Endodermal cell (in vitro differentiated cells): ENCODE measurements around the gene SERPINA12. TPM values are rescaled to one million over a fixed set of nuclear protein-coding genes. Genes with fewer than 3 reads are reported as not detected.
A peak's percentile ranks its signal among the peaks of the same experiment; 100 is the strongest.

Experiments used
- DNase-seq: peaks from one replicate; pipeline ENCODE4 v3.0.0-alpha.2; 2017
- H3K27ac ChIP-seq: 2 replicates; pipeline ENCODE4 v1.5.1; 2013; ENCODE audit warnings: mild to moderate bottlenecking, low read depth, low read length, moderate library complexity
- H3K27me3 ChIP-seq: 2 replicates; pipeline ENCODE4 v1.6.1; 2013; ENCODE audit warnings: mild to moderate bottlenecking, low read length, moderate library complexity; ENCODE audit not compliant: insufficient read depth, control insufficient read depth, poor library complexity, severe bottlenecking
- H3K36me3 ChIP-seq: 2 replicates; pipeline ENCODE4 v1.7.0; 2013; ENCODE audit warnings: mild to moderate bottlenecking, low read length, moderate library complexity; ENCODE audit not compliant: control insufficient read depth, insufficient read depth
- H3K4me1 ChIP-seq: one replicate; pipeline ENCODE4 v1.7.0; 2013; ENCODE audit warnings: low read length; ENCODE audit not compliant: control insufficient read depth, insufficient read depth
- H3K4me3 ChIP-seq: 2 replicates; pipeline ENCODE4 v1.5.1; 2013; ENCODE audit warnings: mild to moderate bottlenecking, low read length, moderate library complexity
- H3K9ac ChIP-seq: 2 replicates; pipeline ENCODE4 v1.6.1; 2013; ENCODE audit warnings: mild to moderate bottlenecking, low read length, moderate library complexity; ENCODE audit not compliant: poor library complexity, severe bottlenecking; ENCODE audit errors: extremely low read depth
- H3K9me3 ChIP-seq: 2 replicates; pipeline ENCODE4 v1.6.1; 2013; ENCODE audit warnings: mild to moderate bottlenecking, low read length, moderate library complexity; ENCODE audit not compliant: control insufficient read depth
- H3K27ac Mint-ChIP-seq: 2 replicates; pipeline ENCODE4 v1.8.0; 2020; ENCODE audit warnings: mixed read lengths
- H3K27me3 Mint-ChIP-seq: 2 replicates; pipeline ENCODE4 v1.8.0; 2021; ENCODE audit warnings: mild to moderate bottlenecking, mixed read lengths; ENCODE audit not compliant: insufficient read depth
- H3K36me3 Mint-ChIP-seq: 2 replicates; pipeline ENCODE4 v1.8.0; 2020; ENCODE audit warnings: low read depth, mixed read lengths
- H3K4me1 Mint-ChIP-seq: 2 replicates; pipeline ENCODE4 v1.8.0; 2020; ENCODE audit warnings: mixed read lengths
- H3K4me3 Mint-ChIP-seq: 2 replicates; pipeline ENCODE4 v1.8.0; 2020; ENCODE audit warnings: mild to moderate bottlenecking, moderate library complexity, mixed read lengths
- H3K9me3 Mint-ChIP-seq: 2 replicates; pipeline ENCODE4 v1.8.0; 2020; ENCODE audit warnings: mild to moderate bottlenecking, mixed read lengths
- WGBS, 2 experiments: methylation state at CpG; one replicate each; pipeline versions ENCODE4 v1.1.5 to v1.1.7; 2013; ENCODE audit warnings: missing lambda C conversion rate in 2 of 2, mixed read lengths in 1 of 2; ENCODE audit not compliant: insufficient coverage in 1 of 2, insufficient read length in 1 of 2; 5-methylcytosine and 5-hydroxymethylcytosine counted together
- total RNA-seq, 2 donors: library from RNA; stranded (reverse); fragmentation: NEBNext Ultra II Directional in 1 of 2; extraction: Animal tissue kit (Norgen Biotek cat#: 25700) in 1 of 2; gene quantifications; 2 replicates in 1 of 2; 3 replicates in 1 of 2; pipeline ENCODE4 v1.2.1, GENCODE V29; 2021
- TF ChIP-seq, protein P1 (sequence below): fragments of 200-600 bp; sonication (generic); conservative IDR thresholded peaks from 2 replicates; pipeline ENCODE4 v1.5.0; 2021; ENCODE audit warnings: antibody characterized with exemption, mild to moderate bottlenecking

SERPINA12 gene
- total RNA-seq, 2 donors from 2014 or later = not detected

- WGBS, 2 experiments = 78 to 90% methylated on average over 2 of the region's 2 CpGs
- H3K4me3 Mint-ChIP-seq = no peak overlapping the region
- H3K4me1 ChIP-seq = peaks cover 3% of the 10 kb centered on the region
These were observed 27.6 kb upstream of the SERPINA12 start for GRCh38 chr14:94536836-94537235.

GRCh38 chr14:94535506-94535905 lies 26.2 kb upstream of the SERPINA12 start:
- Histone ChIP-seq H3K4me3 (no peak overlapping the region), H3K27ac (no peak overlapping the region), H3K9ac (no peak overlapping the region), H3K27me3 (peaks cover 5% of the 10 kb centered on the region), H3K4me1 (no peaks in the 10 kb centered on the region), H3K36me3 (no peaks in the 10 kb centered on the region), H3K9me3 (peaks cover 5% of the 10 kb centered on the region)
- no peak overlapping the region for H3K27ac Mint-ChIP-seq
- H3K4me3 Mint-ChIP-seq = no peak overlapping the region
- DNase-seq = peak; percentile 3
- WGBS, 2 experiments = 87 to 100% methylated on average over 3 of the region's 3 CpGs
- H3K4me1 Mint-ChIP-seq = peaks cover 5% of the 10 kb centered on the region
- TF ChIP-seq, protein P1, sequence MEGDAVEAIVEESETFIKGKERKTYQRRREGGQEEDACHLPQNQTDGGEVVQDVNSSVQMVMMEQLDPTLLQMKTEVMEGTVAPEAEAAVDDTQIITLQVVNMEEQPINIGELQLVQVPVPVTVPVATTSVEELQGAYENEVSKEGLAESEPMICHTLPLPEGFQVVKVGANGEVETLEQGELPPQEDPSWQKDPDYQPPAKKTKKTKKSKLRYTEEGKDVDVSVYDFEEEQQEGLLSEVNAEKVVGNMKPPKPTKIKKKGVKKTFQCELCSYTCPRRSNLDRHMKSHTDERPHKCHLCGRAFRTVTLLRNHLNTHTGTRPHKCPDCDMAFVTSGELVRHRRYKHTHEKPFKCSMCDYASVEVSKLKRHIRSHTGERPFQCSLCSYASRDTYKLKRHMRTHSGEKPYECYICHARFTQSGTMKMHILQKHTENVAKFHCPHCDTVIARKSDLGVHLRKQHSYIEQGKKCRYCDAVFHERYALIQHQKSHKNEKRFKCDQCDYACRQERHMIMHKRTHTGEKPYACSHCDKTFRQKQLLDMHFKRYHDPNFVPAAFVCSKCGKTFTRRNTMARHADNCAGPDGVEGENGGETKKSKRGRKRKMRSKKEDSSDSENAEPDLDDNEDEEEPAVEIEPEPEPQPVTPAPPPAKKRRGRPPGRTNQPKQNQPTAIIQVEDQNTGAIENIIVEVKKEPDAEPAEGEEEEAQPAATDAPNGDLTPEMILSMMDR = no peak
- H3K36me3 Mint-ChIP-seq = no peaks in the 10 kb centered on the region
- no peaks in the 10 kb centered on the region for H3K9me3 Mint-ChIP-seq
- H3K27me3 Mint-ChIP-seq = peaks cover 13% of the 10 kb centered on the region

More at GRCh38 chr14:94536836-94537235, 27.6 kb upstream of the SERPINA12 start:
- Mint-ChIP-seq H3K27me3 (peaks cover 13% of the 10 kb centered on the region), H3K36me3 (no peaks in the 10 kb centered on the region), H3K4me1 (peaks cover 8% of the 10 kb centered on the region), H3K27ac (no peak overlapping the region), H3K9me3 (no peaks in the 10 kb centered on the region)
- Histone ChIP-seq H3K9ac (no peak overlapping the region), H3K27me3 (peaks cover 5% of the 10 kb centered on the region), H3K27ac (no peak overlapping the region), H3K9me3 (no peaks in the 10 kb centered on the region), H3K4me3 (no peak overlapping the region), H3K36me3 (no peaks in the 10 kb centered on the region)
- peak; percentile 66 for DNase-seq
- TF ChIP-seq, protein P1 = peak; percentile 58

GRCh38 chr14:94532447-94532846 lies 23.2 kb upstream of the SERPINA12 start:
- H3K9ac ChIP-seq = no peak overlapping the region
- H3K9me3 ChIP-seq = peaks cover 8% of the 10 kb centered on the region
- no peak overlapping the region for H3K4me3 ChIP-seq
- H3K36me3 ChIP-seq = no peaks in the 10 kb centered on the region
- H3K27me3 ChIP-seq = peaks cover 12% of the 10 kb centered on the region
- no peak for DNase-seq
- H3K27ac Mint-ChIP-seq = no peak overlapping the region
- TF ChIP-seq, protein P1 = no peak
- H3K4me1 Mint-ChIP-seq = no peaks in the 10 kb centered on the region
- H3K4me3 Mint-ChIP-seq = no peak overlapping the region
- no peaks in the 10 kb centered on the region for H3K9me3 Mint-ChIP-seq
- no peak overlapping the region for H3K27ac ChIP-seq
- no peaks in the 10 kb centered on the region for H3K4me1 ChIP-seq
- WGBS, 2 experiments = 81 to 94% methylated on average over 2 of the region's 2 CpGs
- peaks cover 17% of the 10 kb centered on the region for H3K27me3 Mint-ChIP-seq
- no peaks in the 10 kb centered on the region for H3K36me3 Mint-ChIP-seq
